GM18868 (cell line): ENCODE measurements around the gene DNAJC22.
"Not testable (repeated sequence)": the region's sequence is repeated elsewhere in the genome, so short reads cannot be mapped to it uniquely, and the experiment has no call there.

Source experiments
- ATAC-seq: cut with Tn5 transposase; IDR thresholded peaks from one replicate; pipeline ENCODE4 v1.9.1; 2021; ENCODE audit warnings: mild to moderate bottlenecking, moderate library complexity; ENCODE audit not compliant: unreplicated experiment

DNAJC22 gene

GRCh38 chr12:49330631-49331379 is 15.9 kb upstream of the DNAJC22 start:
- no peak for ATAC-seq

GRCh38 chr12:49331380-49332222 is 15.1 kb upstream of the DNAJC22 start:
- no peak for ATAC-seq

- no peak for ATAC-seq
These were observed 14.2 kb upstream of the DNAJC22 start for GRCh38 chr12:49332441-49332861.

GRCh38 chr12:49332891-49333371 is 13.8 kb upstream of the DNAJC22 start:
- no peak for ATAC-seq

GRCh38 chr12:49333778-49334177 is 12.9 kb upstream of the DNAJC22 start:
- ATAC-seq, result not testable (repeated sequence)

- no peak for ATAC-seq
These were observed 12.5 kb upstream of the DNAJC22 start for GRCh38 chr12:49334226-49334625.

- no peak for ATAC-seq
These were observed 12.0 kb upstream of the DNAJC22 start for GRCh38 chr12:49334681-49335080.

- ATAC-seq, result no peak
These were observed 11.4 kb upstream of the DNAJC22 start for GRCh38 chr12:49335118-49335954.

- no peak for ATAC-seq
These were observed 10.6 kb upstream of the DNAJC22 start for GRCh38 chr12:49335955-49336644.

GRCh38 chr12:49336645-49337584 is 9.8 kb upstream of the DNAJC22 start, which contains the start of gene C1QL4:
Gene C1QL4 (minus strand): TSS chr12:49337188. CDS start chr12:49336477, 711 bp downstream.
- peak; percentile 79 for ATAC-seq

- ATAC-seq, result no peak
These were observed 7.7 kb upstream of the DNAJC22 start for GRCh38 chr12:49338830-49339463.

- no peak for ATAC-seq
These were observed 7.2 kb upstream of the DNAJC22 start for GRCh38 chr12:49339464-49339861.

- no peak for ATAC-seq
These were observed 6.4 kb upstream of the DNAJC22 start for GRCh38 chr12:49340095-49340870.

- no peak for ATAC-seq
These were observed 5.5 kb upstream of the DNAJC22 start for GRCh38 chr12:49340971-49341776.

GRCh38 chr12:49341777-49342065 is 5.0 kb upstream of the DNAJC22 start:
- ATAC-seq, result no peak

GRCh38 chr12:49342066-49342913 is 4.4 kb upstream of the DNAJC22 start:
- ATAC-seq, result peak; percentile 72
